SK-N-MC (cell line): Measurements from ENCODE around the gene DTNBP1.

Source experiments
- EZH2 ChIP-seq: fragments of 200-600 bp; sonication (generic); IDR thresholded peaks from one replicate; pipeline ENCODE4 v1.6.1; 2017; ENCODE audit warnings: antibody characterized with exemption
- POLR2AphosphoS5 ChIP-seq: IDR thresholded peaks from 2 replicates; pipeline ENCODE4 v1.6.1; 2012; ENCODE audit warnings: mild to moderate bottlenecking, low read depth, low read length, borderline replicate concordance

DNA sequence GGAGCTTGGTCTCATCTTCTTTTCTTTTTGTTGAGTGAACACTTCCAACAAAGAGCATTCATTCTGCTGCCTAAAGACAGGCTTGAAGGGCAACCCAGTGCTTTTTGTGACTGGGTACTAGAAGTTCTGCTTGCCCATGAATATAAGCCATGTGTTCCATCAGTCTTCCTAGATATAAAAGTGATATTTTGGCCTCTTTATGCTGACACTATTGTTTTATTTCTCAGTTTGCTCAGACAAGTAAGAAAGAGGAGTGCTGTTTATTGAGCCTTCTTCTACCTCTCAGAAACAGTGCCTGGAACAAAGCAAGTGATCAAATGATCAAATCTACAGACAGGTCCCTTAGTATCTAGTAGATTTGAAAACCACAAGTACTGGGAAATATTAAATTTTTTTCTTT lies 2.4 kb upstream of the DTNBP1 start:
- TF ChIP-seq POLR2AphosphoS5 (no peak), EZH2 (no peak)
